HL-60 (cell line): Measurements from ENCODE around the gene ANKRD40.

Experiments used
- CTCF ChIP-seq: IDR thresholded peaks from one replicate; pipeline ENCODE4 v1.5.1; 2011; ENCODE audit warnings: low read length, control low read depth, inconsistent platforms; ENCODE audit not compliant: insufficient read depth
- GABPA ChIP-seq: IDR thresholded peaks from 2 replicates; pipeline ENCODE4 v1.6.1; 2012; ENCODE audit warnings: low read depth
- POLR2AphosphoS5 ChIP-seq: IDR thresholded peaks from 2 replicates; pipeline ENCODE4 v1.6.1; 2012; ENCODE audit warnings: low read depth
- REST ChIP-seq: IDR thresholded peaks from 2 replicates; pipeline ENCODE4 v1.6.1; 2012; ENCODE audit warnings: low read depth; ENCODE audit not compliant: insufficient replicate concordance
- SPI1 ChIP-seq: IDR thresholded peaks from 2 replicates; pipeline ENCODE4 v1.6.1; 2012; ENCODE audit warnings: low read depth, mild to moderate bottlenecking, borderline replicate concordance

- TF ChIP-seq REST (no peak), CTCF (no peak), POLR2AphosphoS5 (no peak), GABPA (no peak), SPI1 (no peak)
These were observed 24.1 kb upstream of the ANKRD40 start for GRCh38 chr17:50731575-50732460.
